HG02885 (cell line): ENCODE data around the gene DKK2.
A peak's percentile ranks its signal among the peaks of the same experiment; 100 is the strongest.

Experiments
- ATAC-seq: cut with Tn5 transposase; IDR thresholded peaks from one replicate; pipeline ENCODE4 v1.9.1; 2021; ENCODE audit warnings: mild to moderate bottlenecking; ENCODE audit not compliant: unreplicated experiment, poor library complexity

Gene DKK2, protein sequence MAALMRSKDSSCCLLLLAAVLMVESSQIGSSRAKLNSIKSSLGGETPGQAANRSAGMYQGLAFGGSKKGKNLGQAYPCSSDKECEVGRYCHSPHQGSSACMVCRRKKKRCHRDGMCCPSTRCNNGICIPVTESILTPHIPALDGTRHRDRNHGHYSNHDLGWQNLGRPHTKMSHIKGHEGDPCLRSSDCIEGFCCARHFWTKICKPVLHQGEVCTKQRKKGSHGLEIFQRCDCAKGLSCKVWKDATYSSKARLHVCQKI

DNA sequence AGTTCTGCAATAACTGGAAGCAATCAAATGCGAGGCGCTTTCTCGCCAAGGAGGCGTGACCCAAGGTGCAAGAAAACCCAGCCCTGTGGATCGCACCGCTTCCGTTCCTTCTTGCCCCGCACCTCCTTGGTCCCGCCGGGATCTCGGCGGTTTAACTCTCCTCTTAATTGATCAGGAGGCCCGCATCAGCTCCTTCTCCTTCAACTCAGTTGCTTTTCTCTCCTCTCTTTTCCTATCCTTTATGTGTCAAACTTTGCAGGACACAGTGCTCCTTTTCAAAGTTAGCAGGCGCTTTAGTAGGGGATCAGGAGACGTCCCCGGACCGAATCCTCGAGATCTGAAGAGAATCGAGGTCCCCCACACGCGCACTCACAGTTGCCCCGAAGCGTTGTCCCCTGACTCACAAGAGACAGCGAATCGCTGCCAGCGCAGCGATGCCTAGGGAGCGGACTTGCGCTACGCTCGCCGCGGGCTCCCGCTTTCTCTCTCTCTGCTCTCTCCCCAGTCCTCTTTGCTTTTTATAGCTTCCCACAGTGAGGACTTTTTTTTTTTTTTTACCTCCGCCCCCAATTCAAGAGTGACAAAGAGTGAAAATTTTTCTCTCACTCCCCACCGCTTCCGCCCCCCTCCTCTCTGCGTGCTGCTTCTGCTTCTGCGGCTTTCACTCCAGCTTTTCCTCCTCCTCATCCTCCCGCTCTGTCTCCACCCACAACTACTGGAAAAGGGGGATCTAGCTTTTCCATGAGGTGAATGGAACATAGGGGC is at the start of gene DKK2:
DKK2 (minus strand) TSS at position 495 of the 765 bp plus-strand sequence. CDS start 722 bp downstream, outside the sequence.
- ATAC-seq: peak; percentile 45

GRCh38 chr4:107077192-107077591 is 41.1 kb upstream of the DKK2 start:
- no peak for ATAC-seq

- ATAC-seq: no peak
Measured at GRCh38 chr4:107072836-107073736, 37.0 kb upstream of the DKK2 start.

- no peak for ATAC-seq
Measured at GRCh38 chr4:107071108-107071507, 35.0 kb upstream of the DKK2 start.

GRCh38 chr4:107069049-107069448 is 32.9 kb upstream of the DKK2 start:
- ATAC-seq: peak; percentile 98

DNA sequence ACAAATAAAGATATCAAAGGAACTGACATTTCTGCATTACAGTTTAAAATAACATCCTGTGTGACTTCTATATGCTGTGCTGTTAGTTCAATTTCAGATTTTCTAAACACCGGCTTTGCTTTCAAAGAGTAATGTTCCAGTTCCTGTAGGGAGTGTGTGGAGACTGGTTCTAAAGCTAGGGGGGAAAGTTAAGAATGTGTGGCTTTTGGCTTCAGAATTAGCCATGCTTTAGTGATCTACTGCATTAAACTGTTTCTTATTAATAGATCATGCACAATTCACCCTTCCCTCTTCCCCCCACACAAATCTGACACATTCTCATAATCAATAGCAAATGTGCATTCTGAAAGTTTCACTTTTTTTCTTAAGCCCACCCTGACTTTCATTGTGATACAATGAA is 32.0 kb upstream of the DKK2 start:
- peak; percentile 30 for ATAC-seq

- ATAC-seq: no peak
Measured at GRCh38 chr4:107066621-107067020, 30.5 kb upstream of the DKK2 start.

DNA sequence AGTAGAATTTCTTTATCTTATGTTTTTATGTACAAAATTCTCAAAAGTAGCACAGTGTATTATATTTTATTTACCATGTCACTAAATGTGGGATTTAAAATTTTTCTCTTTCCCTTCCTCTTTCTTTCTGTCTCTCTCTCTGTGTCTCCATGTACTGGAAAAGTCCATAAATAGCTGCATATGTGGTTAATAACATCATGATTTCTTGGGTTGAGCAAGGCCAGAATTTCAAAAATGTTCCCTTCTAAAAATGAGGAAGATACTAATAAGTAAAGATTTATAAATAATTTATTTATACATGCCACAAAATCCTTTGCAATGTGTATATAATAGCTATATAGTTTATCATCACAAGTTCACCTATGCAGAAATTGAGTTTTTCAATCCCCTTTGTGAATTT is 29.1 kb upstream of the DKK2 start:
- no peak for ATAC-seq

DNA sequence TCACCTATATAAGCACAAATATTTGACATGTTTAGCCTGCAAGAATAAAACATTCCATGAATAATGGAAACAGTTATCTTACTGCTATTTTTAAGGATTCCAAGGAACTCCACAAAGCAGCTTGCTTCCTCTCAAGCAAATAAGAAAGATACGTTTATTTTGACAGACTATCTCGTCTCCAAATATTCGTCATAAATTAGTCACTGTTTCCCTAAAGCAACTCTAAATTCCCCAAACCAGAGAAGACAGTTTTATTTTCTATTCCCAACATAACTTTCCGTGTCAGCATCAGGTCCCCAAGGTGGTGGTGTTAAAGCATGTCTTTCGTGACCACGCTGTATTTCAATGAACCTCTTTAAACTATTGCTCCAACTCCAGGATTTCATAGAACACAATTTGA is 24.3 kb upstream of the DKK2 start:
- ATAC-seq: no peak

DNA sequence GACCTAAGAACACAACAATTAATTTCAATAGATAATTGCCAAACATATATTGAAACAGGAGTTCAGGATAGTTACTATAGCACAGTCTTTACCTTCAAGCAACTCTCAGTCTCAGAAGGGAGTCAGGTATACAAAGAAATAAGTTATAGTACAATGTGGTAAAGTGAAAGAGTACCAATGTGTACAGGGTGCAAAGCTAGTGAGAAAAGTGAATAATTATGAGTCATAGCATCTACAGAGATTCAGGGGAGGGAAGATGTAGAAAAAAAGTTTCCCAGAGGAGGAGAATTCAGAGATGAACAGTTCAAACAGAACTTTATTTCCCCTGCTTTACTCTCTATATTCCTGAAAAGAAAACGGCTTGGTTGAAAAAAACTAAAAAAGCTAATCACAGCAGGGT is 22.7 kb upstream of the DKK2 start:
- ATAC-seq: no peak

DNA sequence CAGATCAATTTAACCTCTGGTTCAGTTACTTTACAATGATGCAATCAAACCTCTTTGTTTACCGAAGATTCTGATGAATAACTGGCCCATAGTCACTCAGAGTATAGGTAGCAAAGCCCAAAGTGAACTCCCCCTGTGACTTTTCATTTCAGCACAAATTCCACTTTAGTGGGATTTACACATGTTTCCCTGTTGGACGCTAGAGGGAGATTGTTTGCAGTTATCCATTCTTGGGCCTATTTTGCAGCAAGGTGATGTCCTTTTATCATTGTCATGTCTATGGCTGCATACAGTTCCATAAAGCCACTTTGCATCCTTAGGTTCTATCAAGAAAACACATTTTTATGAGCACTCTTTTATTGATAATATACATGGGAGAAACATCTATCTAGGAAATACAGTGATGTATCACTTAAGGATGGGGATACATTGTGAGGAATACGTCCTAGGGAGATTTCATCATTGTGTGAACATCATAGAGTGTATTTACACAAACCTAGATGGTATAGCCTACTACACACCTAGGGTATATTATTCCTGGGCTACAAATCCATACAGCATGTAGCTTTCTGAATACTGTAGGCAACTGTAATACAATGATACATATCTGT is 14.5 kb upstream of the DKK2 start:
- peak; percentile 67 for ATAC-seq

DNA sequence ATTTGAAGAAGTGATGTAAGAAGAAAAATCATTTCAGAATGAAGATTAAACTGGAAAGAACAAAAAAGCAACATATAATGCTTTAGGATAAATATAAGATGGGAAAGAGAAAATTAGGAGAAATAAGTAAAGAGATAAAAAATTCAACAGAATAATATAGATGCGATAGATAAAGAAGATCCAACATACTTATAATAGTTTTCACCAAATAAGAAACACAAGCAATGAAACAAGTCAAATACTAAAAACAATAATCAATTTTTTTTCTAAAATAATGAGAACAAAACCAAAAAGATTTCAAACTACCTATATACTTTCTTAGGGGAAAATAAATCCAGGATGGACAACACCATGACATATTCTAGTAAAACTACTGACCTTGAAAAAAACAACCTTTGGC is 10.1 kb upstream of the DKK2 start:
- no peak for ATAC-seq

GRCh38 chr4:107044170-107044569 is 8.1 kb upstream of the DKK2 start:
- no peak for ATAC-seq

GRCh38 chr4:107037199-107037584 is 1.1 kb upstream of the DKK2 start:
- ATAC-seq: no peak

- no peak for ATAC-seq
Measured at GRCh38 chr4:107036584-107037198, 578 bp upstream of the DKK2 start.

GRCh38 chr4:107034996-107035818 is 906 bp downstream of the DKK2 start:
- ATAC-seq: no peak

- ATAC-seq: no peak
Measured at GRCh38 chr4:107034091-107034995, 1.8 kb downstream of the DKK2 start.

GRCh38 chr4:107027379-107027778 is 8.7 kb downstream of the DKK2 start:
- no peak for ATAC-seq
